ENCODE results near the gene LRFN4.

The LRFN4 gene

DNA sequence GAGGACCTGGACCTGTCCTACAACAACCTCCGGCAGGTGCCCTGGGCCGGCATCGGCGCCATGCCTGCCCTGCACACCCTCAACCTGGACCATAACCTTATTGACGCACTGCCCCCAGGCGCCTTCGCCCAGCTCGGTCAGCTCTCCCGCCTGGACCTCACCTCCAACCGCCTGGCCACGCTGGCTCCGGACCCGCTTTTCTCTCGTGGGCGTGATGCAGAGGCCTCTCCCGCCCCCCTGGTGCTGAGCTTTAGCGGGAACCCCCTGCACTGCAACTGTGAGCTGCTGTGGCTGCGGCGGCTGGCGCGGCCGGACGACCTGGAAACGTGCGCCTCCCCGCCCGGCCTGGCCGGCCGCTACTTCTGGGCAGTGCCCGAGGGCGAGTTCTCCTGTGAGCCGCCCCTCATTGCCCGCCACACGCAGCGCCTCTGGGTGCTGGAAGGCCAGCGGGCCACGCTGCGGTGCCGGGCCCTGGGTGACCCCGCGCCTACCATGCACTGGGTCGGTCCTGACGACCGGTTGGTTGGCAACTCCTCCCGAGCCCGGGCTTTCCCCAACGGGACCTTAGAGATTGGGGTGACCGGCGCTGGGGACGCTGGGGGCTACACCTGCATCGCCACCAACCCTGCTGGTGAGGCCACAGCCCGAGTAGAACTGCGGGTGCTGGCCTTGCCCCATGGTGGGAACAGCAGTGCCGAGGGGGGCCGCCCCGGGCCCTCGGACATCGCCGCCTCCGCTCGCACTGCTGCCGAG is 1.5 kb downstream of the LRFN4 start:
- DNase-seq = no peak

DNA sequence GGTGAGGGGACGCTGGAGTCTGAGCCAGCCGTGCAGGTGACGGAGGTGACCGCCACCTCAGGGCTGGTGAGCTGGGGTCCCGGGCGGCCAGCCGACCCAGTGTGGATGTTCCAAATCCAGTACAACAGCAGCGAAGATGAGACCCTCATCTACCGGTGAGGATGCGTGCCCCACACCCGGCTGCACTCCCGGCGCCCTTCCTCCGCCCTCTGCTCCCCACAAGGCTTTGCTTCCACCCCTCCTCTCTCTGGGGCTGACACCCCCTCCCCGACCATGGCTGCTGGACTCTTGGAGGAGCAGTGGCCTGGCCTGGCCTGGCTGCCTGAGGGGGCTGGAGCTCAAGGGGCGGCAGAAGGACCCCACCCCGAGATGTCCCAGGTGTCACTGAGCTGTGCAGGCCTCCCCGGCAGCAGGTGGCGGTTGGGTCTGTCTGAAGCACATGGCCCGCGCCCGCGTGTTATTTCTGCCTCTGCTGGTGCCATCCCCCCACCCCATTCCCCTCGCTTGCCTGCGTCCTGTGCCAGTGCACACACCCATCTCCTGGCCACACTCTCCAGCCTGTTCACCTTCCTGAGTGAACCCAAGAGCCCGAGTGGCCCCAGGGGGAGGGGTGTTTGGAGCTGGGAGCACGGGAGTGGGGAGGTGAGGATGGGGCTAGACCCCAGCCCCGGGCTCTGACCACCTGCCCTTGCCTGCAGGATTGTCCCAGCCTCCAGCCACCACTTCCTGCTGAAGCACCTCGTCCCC is 2.2 kb downstream of the LRFN4 start:
- DNase-seq = no peak

DNA sequence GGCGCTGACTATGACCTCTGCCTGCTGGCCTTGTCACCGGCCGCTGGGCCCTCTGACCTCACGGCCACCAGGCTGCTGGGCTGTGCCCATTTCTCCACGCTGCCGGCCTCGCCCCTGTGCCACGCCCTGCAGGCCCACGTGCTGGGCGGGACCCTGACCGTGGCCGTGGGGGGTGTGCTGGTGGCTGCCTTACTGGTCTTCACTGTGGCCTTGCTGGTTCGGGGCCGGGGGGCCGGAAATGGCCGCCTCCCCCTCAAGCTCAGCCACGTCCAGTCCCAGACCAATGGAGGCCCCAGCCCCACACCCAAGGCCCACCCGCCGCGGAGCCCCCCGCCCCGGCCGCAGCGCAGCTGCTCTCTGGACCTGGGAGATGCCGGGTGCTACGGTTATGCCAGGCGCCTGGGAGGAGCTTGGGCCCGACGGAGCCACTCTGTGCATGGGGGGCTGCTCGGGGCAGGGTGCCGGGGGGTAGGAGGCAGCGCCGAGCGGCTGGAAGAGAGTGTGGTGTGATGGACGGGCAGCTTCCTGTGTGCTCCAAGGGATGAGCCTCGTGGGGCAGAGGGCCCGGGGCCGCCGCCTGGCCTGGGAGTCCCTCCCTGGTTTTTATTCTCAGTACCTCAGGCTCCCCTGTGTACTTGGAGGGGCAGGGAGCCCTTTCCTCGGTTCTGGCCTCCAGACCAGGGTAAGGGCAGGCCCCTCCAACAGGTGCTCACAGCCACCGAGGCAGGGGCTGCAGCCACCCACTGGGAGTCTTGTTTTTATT is 3.0 kb downstream of the LRFN4 start:
- DNase-seq = no peak

DNA sequence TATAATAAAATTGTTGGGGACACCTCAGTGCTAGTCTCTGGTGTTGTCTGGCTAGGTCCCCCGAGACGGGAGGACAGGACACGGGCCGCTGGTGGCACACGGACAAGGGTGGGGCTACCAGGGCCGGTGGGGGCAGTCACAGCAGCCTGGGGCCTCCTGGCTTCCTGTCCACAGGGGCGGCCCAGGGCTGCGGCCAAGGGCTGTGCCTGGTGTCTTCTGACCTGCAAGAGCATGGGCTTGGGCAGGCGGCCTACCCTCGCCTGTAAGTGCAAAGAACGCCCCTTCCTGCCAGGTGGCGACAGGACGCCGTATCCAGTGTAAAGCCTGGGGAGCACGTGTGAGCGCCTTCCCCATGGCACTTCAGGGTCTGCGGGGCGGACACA is 3.6 kb downstream of the LRFN4 start:
- no peak for DNase-seq

DNA sequence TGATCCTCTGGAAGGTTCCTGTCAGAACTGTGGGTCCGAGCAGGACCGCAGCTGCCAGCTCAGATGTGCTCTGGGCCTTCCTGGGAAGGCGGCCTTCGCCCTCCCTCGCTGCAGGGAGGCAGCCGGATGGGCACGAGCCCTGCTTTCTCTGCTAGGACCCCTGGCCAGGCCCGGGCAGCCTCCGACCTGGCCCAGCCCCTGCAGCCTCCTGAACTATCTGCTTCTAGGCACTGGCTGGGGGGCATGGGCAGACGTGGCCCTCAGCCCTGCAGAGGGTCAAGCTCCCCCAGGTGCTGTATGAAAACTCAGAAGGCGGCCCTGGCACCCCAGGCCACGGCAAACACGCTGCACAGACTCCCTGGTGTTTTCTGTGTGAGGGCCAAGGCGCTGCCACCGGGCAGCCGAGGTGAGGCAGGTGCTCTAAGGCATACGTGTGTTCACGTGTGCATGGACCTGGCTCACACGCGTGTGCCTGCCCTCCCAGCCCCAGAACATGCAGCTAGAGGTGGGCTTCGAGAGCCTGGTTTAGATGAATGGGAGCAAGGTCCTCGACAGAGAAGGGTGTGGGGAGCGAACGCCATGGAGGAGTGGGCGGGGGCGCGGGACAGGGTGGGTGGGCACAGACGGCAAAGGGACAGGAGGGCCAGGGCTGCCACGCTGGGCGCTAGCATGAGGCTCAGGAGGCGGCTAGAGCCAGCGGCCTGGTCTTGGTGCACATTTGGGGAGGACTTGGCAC is 4.3 kb downstream of the LRFN4 start:
- no peak for DNase-seq

DNA sequence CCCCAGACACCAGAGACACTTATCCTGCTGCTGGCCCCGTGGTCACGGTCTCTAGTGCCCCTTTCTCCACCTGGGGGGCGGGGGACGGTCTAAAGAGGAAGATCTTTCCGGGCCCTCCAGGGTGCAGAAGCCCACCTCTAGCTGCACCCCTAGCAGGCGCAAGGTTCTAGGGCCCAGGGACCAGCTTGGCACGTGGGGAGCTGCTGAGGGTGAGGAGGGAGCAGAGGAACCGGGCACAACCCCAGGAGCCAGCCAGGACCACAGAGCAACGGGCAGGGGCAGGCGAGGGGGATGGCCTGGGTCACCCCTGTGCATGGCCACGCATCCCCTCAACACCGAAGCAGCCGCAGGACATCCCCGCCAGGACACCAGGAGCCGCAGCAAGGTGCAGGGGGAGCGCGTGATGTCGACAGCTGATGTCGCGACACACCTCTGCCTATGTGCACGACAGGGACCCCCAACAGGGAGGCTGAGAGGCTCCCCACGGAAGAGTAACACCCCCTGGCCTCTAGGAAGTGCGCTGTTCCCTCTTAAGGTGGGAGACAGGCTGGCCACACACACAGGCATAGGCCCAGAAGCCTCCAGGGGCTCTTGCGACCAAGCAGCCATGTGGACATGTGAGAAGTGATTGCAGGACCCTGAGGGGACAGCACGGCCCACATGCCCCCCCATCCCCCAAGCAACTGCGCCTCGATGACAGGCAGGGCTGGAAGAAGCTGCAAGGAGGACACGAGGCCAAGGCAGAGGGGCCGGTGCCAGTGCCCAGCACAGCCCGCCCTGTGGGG is 5.1 kb downstream of the LRFN4 start:
- no peak for DNase-seq

DNA sequence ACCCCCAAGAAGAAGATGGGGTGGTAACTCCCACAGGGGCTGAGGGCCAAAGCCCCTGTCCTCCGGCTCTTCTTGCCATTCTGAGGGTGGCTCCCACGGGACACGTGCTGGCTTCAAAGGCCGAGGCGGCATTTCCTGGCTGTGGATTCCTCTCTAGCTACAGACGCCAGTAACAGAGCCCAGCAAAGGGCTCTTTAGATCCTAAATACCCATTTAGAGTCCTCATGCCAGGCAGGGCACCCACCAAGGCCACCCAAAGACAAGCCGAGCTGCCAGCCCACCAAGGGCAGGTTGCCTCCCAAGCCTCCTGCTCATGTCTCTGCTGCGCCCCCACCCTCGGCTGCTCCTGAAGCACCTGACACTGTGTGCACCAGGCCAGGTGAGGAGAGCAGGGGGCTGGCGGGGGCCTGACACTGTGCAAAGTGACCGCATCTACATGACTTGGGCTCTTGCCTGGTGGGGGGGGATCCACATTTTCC is 5.7 kb downstream of the LRFN4 start:
- no peak for DNase-seq

DNA sequence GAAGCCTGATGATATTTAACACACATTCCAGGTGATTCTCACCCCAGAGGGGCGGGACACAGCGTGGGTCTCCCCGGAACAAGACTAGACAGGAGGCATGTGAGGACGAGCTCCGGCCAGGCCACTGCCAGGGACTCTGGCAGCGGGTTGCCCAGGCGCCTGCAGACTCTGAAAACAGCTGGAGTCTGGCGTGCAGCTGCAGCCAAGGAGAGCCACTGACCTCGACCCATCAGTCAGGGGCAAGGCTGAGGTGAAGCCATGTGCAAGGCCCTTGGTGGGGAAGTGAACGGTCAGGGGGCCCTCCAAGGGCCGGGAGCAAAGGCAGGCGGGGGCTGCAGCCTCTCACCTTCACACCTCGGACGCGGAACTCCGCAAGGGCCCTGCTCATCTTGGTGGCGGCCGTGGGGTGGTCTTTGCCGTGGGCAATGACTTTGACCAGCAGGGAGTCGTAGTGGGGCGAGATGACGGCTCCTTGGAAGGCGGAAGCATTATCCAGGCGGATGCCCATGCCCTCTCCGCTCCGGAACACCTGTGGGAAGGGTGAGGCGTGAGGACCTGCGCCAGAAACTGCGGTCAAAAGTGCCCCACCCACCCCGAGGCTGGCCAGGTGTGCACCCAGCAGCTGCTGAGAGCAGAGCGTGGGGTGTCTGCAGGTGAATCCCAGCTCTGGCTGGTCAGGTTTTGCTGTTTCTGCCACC is 6.7 kb downstream of the LRFN4 start:
- no peak for DNase-seq

DNA sequence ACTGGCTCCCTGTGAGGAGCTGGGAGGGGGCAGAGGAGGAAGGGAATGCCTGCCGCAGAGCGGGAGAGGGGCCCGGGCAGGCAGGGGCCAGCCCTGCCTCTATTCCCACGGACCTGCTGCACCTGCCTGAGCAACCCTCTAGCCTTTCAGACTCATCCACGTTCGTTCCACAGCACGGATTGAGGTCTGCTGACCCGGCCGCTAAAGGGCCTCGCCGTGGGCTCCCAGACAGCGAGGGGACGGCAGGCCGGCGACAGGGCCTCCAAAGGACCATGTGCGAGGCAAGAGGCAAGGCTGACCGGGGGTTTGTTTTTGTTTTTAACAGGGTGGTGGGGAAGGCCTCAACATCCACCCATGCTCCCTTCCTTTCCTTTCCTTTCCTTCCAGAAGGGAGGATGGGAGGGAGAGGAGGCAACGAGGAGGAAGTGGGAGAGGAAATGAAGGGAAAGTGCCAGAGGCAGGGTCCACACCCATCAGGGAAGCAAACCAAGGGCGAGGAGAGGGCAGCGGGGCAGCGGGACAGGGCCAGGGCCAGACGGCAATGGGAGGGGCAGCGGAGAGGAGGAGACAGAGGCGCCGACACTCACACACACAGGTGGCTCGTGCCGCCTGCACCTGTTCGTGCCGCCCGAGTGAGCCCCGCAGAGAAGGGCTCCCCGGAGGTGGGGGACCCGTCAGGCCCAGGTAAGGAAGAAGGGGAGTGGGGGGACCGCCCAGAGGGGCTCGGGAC is 7.5 kb downstream of the LRFN4 start:
- DNase-seq = no peak

DNA sequence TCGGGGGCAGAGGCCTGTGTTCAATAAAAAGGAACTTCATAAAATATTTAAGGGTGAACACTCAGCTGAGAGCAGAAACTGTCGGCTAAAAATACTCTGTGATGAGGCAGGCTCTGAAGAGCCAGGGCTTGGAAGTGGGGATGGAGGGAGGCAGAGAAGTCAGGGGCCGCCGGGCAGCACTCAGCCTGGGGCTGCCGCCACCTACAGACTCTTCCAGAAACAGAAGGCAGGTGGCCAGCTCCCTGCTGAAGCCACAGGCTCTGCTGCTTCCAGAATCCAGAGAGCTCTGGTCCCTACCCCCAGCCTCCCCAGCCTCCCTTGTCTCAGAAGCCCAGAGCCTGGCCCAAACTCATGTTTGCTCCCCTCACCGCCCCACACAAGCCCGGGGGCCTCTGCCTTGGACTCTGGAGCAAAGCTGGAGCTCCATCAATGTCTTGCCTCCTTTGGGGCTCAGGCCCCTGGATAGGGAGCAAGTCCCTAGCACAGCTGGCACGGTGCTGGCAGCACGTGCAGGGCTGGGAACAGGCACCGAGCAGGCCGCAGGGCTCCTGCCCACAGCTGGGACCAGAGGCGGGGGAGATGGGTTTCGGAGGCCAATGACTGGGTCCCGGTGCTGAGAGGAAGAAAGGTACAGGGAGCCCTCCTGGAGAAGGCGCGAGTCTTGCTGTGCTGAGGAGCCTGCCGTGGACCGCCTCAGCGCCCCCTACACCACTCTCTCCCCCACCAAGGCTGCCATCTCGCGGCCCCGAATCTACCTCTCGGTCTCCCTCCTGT is 8.2 kb downstream of the LRFN4 start:
- DNase-seq = no peak

DNA sequence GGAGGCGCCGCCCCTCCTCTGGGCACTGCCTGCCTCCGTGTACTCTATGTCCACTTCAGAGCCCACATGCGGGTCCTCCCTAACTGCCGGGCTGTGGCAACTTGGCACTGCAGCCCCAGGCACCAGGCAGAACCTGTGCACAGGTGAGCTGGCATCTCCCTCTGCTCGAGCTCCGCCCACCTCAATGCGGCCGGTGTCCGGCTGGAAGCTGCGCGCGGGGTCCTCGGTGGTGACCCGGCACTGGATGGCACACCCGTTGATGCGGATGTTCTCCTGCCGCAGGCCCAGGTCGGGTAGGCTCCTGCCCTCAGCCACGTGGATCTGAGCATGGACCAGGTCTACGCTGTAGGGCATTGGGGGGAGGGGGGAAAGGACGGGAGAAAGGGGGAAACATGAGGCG is 9.1 kb downstream of the LRFN4 start:
- no peak for DNase-seq

DNA sequence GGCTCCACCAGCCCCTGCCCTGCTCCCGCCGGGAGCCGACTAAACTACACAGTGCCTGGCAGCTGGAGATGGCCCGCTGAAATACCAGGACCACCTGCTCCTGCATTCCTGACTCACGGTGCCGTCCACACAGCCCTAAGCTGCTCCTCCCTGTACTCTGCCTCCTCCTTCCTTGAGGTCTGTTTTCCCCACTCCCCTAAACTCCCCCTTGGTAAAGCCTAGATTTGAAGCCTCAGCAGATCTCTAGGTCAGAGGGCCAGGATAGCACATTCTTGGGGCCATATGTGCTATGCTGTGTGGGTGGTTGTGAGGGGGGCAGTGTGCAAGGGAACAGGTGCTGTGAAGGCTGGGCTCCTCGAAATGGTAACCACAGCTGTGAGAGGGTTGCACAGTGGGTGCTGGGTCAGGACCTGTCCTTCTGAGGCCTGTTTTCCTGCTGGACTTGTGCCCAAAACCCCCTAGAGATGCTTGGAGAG is 9.7 kb downstream of the LRFN4 start:
- DNase-seq = no peak

DNA sequence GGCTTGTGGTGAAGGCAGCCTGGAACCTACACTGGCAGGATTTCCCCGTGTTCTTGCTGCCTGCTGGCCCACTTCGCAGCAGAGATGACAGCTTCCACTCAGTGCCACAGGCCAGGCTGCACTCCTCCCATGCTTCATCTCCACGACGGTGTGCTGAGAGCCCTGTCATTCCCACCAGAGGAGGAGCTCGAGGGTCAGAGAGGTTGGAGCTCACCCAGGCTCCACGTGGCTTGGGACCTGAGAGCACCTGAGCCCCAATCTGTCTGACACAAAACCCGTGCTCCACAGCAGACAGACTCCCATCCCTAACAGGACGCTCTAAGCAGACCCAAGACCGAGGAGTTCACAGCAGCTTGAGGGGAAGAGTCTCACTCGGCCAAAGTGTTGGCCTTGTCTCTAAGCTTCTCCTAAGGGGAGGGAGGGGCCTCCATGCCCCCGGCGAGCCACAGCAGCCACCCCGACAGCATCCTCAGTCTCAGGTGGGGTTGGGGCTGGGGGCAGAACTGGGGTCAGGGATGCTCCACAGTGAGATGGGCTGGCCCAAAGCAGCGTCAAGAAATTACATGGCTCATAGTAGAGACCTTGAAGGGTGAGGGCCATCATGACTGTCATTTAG is 10.7 kb downstream of the LRFN4 start:
- no peak for DNase-seq

DNA sequence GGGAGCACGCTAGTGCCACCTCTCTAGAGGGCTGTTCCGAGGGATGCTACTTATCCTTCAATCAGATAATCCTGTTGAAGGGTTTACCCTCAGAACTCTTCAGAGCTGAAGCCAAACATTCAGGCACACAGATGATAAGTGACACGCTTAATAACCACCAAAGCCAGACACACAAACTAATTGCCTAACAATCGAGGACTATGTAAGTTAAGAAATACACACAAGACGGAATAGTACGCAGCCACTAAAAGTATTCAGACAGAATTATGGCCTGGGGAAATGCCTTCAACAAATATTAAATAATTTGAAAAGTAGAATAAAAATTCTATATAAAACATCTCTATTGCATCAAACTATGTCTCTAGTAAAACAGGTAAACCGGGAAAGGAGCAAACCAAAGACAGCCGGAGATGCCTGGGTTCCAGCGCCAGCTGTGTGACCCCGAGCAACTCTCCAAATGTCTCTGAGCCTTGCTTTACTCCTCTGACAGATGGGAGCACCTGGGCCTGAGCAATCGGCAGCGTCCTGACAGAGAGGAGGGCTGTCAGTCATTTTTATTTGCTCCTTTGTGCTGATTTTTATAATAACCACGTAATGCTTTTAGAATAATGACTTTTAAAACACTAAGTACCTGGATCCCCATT is 11.3 kb downstream of the LRFN4 start:
- no peak for DNase-seq

DNA sequence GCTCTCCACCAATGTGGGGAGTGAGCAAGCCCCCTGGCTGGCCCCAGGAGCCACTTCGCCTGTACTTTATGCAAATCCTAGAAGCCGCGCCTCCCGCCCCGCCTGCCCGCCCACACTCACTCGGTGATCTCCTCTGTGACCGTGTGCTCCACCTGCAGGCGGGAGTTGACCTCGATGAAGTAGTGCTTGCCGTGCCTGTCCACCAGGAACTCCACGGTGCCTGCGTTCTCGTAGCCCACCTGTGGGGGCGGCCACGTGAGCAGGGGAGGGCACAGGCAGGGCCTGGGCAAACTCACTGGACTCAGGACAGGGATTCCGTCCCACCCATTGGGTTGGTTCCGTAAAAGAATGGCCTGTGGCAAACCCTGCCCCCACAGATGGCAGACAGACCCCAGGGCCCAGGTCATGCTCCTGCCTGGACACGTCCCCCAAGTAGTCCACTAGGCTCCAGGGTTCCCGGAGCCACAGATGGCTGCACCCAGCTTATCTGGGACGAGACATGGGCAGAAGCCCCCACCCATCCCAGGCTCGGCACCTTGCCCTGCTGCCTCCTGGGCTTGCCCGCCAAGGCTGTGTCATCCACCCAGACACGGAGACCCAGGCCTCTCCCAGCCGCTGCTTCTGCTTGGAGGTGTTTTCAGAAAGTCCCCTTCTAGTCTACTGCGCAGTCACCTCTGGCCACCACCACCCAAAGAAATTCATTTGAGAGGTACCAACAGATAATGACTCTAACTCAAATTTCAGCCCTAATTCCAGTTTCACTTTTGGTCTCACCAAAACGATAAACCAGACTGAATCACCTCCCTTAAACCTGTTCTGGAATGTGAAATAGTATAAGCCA is 12.1 kb downstream of the LRFN4 start:
- DNase-seq = no peak

DNA sequence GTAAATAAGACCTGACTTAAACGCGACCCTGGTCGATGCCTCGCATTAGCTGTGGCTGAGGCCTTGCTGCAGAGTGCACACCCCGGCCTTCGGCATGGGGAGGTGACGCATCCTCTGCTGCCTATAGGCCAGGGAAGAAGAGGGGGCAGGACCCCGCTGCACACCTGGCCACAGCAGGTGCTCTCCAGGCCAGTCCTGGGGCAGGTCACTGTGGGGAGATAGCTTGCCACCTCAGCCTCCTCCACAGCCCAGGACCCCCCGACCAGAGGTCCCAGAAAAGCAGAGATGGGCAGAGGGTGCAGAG is 12.7 kb downstream of the LRFN4 start:
- DNase-seq = no peak

DNA sequence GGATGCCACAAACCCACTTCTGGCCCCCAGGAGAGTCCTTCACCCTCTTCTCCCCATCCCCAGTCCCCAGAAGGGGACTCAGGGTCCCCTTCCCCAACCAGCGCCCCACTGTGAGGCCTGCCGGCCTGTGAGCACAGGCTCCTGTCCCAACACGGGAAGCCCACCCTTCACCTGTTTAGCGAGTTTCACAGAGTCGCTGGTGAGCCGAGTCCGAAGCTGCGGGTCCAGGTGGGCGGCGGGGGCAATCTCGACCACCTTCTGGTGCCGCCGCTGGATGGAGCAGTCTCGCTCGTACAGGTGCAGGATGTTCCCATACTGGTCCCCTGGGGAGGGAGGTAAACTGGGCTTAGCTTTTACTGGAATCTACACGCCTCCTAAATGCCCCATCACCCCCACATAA is 13.3 kb downstream of the LRFN4 start:
- DNase-seq = no peak

All from fibroblast of skin of abdomen (primary cell).